HUES64 (cell line): ENCODE results near the gene CTXND1.

Experiments
- H3K27ac ChIP-seq: 2 replicates; pipeline ENCODE4 v1.7.0; 2013; ENCODE audit warnings: low read depth, low read length, inconsistent platforms
- H3K27me3 ChIP-seq: 2 replicates; pipeline ENCODE4 v1.6.1; 2013; ENCODE audit warnings: mild to moderate bottlenecking, low read length; ENCODE audit not compliant: insufficient read depth
- H3K36me3 ChIP-seq: 2 replicates; pipeline ENCODE4 v1.6.1; 2013; ENCODE audit warnings: mild to moderate bottlenecking, low read length; ENCODE audit not compliant: insufficient read depth
- H3K4me1 ChIP-seq: 2 replicates; pipeline ENCODE4 v1.6.1; 2013; ENCODE audit warnings: mild to moderate bottlenecking, low read length, moderate library complexity; ENCODE audit not compliant: insufficient read depth
- H3K4me3 ChIP-seq: 2 replicates; pipeline ENCODE4 v1.5.1; 2013; ENCODE audit warnings: mild to moderate bottlenecking, low read length, moderate library complexity
- H3K9ac ChIP-seq: 2 replicates; pipeline ENCODE4 v1.6.1; 2013; ENCODE audit warnings: mild to moderate bottlenecking, low read depth, low read length
- H3K9me3 ChIP-seq: 2 replicates; pipeline ENCODE4 v1.6.1; 2013; ENCODE audit warnings: low read depth, low read length; ENCODE audit not compliant: insufficient read depth
- whole genome bisulfite sequencing: fragments of 150-250, 120-280 bp; methylation state at CpG from one replicate; pipeline ENCODE4 v1.1.7; 2013; ENCODE audit warnings: missing lambda C conversion rate; 5-methylcytosine and 5-hydroxymethylcytosine counted together

Gene CTXND1

GRCh38 chr15:80208758-80209734, 43.0 kb downstream of the CTXND1 start:
- Histone ChIP-seq H3K27ac (no peak overlapping the region), H3K36me3 (no peaks in the 10 kb centered on the region), H3K27me3 (no peaks in the 10 kb centered on the region), H3K9me3 (no peaks in the 10 kb centered on the region), H3K9ac (no peak overlapping the region), H3K4me3 (no peak overlapping the region), H3K4me1 (peaks cover 12% of the 10 kb centered on the region; the same call in 1 of the 2 replicates)
- 92% methylated on average over 11 of the region's 11 CpGs for WGBS

- 92% methylated on average over 2 of the region's 3 CpGs for WGBS
- H3K9ac ChIP-seq, result no peak overlapping the region
- no peaks in the 10 kb centered on the region for H3K36me3 ChIP-seq
- no peaks in the 10 kb centered on the region for H3K27me3 ChIP-seq
- H3K9me3 ChIP-seq, result no peaks in the 10 kb centered on the region
- no peak overlapping the region for H3K27ac ChIP-seq
- peaks cover 12% of the 10 kb centered on the region; the same call in 1 of the 2 replicates for H3K4me1 ChIP-seq
- H3K4me3 ChIP-seq, result no peak overlapping the region
Observed at GRCh38 chr15:80207887-80208286, 44.1 kb downstream of the CTXND1 start.

- Histone ChIP-seq H3K36me3 (no peaks in the 10 kb centered on the region), H3K9me3 (no peaks in the 10 kb centered on the region), H3K27me3 (no peaks in the 10 kb centered on the region), H3K27ac (no peak overlapping the region), H3K4me1 (peaks cover 16% of the 10 kb centered on the region; the same call in 1 of the 2 replicates), H3K9ac (no peak overlapping the region), H3K4me3 (no peak overlapping the region)
- 100% methylated on average over 3 of the region's 4 CpGs for WGBS
Observed at GRCh38 chr15:80204231-80204630, 47.8 kb downstream of the CTXND1 start.

- no peak overlapping the region for H3K4me3 ChIP-seq
- no peaks in the 10 kb centered on the region for H3K36me3 ChIP-seq
- no peaks in the 10 kb centered on the region for H3K9me3 ChIP-seq
- H3K4me1 ChIP-seq, result peaks cover 18% of the 10 kb centered on the region; the same call in 1 of the 2 replicates
- no peak overlapping the region for H3K27ac ChIP-seq
- no peaks in the 10 kb centered on the region for H3K27me3 ChIP-seq
- WGBS, result 88% methylated on average over 10 of the region's 10 CpGs
- no peak overlapping the region for H3K9ac ChIP-seq
Observed at GRCh38 chr15:80203361-80203885, 48.6 kb downstream of the CTXND1 start.

- no peaks in the 10 kb centered on the region for H3K9me3 ChIP-seq
- no peak overlapping the region for H3K27ac ChIP-seq
- no peak overlapping the region for H3K9ac ChIP-seq
- H3K36me3 ChIP-seq, result no peaks in the 10 kb centered on the region
- no peak overlapping the region for H3K4me3 ChIP-seq
- peaks cover 15% of the 10 kb centered on the region; the same call in 1 of the 2 replicates for H3K4me1 ChIP-seq
- 74% methylated on average over 9 of the region's 9 CpGs for WGBS
- no peaks in the 10 kb centered on the region for H3K27me3 ChIP-seq
Observed at GRCh38 chr15:80202641-80203360, 49.2 kb downstream of the CTXND1 start.

GRCh38 chr15:80202016-80202315, 50.0 kb downstream of the CTXND1 start:
- H3K27ac ChIP-seq, result no peak overlapping the region
- no peak overlapping the region for H3K9ac ChIP-seq
- peaks cover 9% of the 10 kb centered on the region; the same call in 1 of the 2 replicates for H3K4me1 ChIP-seq
- no peak overlapping the region for H3K4me3 ChIP-seq
- 58% methylated on average over 2 of the region's 2 CpGs for WGBS
- no peaks in the 10 kb centered on the region for H3K9me3 ChIP-seq
- no peaks in the 10 kb centered on the region for H3K27me3 ChIP-seq
- no peaks in the 10 kb centered on the region for H3K36me3 ChIP-seq

GRCh38 chr15:80201256-80202015, 50.6 kb downstream of the CTXND1 start:
- Histone ChIP-seq H3K4me1 (peaks cover 9% of the 10 kb centered on the region; the same call in 1 of the 2 replicates), H3K4me3 (no peak overlapping the region), H3K27ac (no peak overlapping the region), H3K27me3 (no peaks in the 10 kb centered on the region), H3K9ac (no peak overlapping the region), H3K36me3 (no peaks in the 10 kb centered on the region), H3K9me3 (no peaks in the 10 kb centered on the region)
- 91% methylated on average over 26 of the region's 26 CpGs for WGBS

GRCh38 chr15:80199869-80200268, 52.1 kb downstream of the CTXND1 start:
- H3K4me1 ChIP-seq, result peaks cover 9% of the 10 kb centered on the region; the same call in 1 of the 2 replicates
- H3K27ac ChIP-seq, result no peak overlapping the region
- no peaks in the 10 kb centered on the region for H3K9me3 ChIP-seq
- WGBS, result 86% methylated on average over 3 of the region's 3 CpGs
- H3K27me3 ChIP-seq, result no peaks in the 10 kb centered on the region
- H3K36me3 ChIP-seq, result no peaks in the 10 kb centered on the region
- no peak overlapping the region for H3K9ac ChIP-seq
- H3K4me3 ChIP-seq, result no peak overlapping the region

GRCh38 chr15:80199366-80199765, 52.6 kb downstream of the CTXND1 start:
- Histone ChIP-seq H3K9me3 (no peaks in the 10 kb centered on the region), H3K27me3 (no peaks in the 10 kb centered on the region), H3K4me1 (peaks cover 9% of the 10 kb centered on the region; the same call in 1 of the 2 replicates), H3K36me3 (no peaks in the 10 kb centered on the region), H3K9ac (no peak overlapping the region), H3K27ac (no peak overlapping the region), H3K4me3 (no peak overlapping the region)
- WGBS, result 21% methylated on average over 2 of the region's 2 CpGs

- H3K36me3 ChIP-seq, result no peaks in the 10 kb centered on the region
- H3K4me3 ChIP-seq, result no peak overlapping the region
- no peaks in the 10 kb centered on the region for H3K9me3 ChIP-seq
- H3K27ac ChIP-seq, result no peak overlapping the region
- H3K4me1 ChIP-seq, result peaks cover 9% of the 10 kb centered on the region; the same call in 1 of the 2 replicates
- no peak overlapping the region for H3K9ac ChIP-seq
- H3K27me3 ChIP-seq, result no peaks in the 10 kb centered on the region
- WGBS, result 94% methylated on average over 1 of the region's 1 CpG
Observed at GRCh38 chr15:80194914-80195313, 57.1 kb downstream of the CTXND1 start.
